ENCODE data around the gene ENPP3.

Gene ENPP3

DNA sequence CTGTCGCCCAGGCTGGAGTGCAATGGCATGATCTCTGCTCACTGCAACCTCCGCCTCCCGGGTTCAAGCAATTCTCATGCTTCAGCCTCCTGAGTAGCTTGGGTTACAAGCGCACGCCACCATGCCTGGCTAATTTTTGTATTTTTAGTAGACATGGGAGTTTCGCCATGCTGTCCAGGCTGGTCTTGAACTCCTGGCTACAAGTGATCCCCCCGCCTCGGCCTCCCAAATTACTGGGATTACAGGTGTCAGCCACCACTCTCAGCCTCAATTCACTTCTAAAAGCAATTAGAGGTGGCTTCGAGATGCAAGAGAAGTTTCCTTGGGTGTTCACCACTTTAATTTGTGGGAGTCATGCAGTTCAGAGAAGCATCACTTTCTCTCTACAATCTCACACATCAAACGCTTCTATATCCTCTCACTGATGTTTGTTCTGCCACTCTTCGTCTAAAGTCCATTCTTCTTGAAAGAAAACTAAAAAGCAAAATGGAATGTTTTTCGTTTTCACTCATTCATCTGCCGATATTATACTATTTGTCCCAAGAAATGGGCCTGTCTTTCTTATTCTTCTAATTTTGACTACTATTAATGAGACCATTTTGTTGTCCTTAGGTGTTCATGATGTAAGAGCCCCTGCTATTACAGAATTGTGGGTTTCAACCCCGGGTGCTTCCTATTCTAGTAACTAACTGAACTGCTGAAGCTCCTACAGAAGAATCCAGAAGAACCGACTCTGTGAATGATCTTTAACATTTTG, 132.5 kb downstream of the ENPP3 start:
- Histone ChIP-seq H3K79me2 (ENCODE audit: insufficient read depth, low read length) (no peaks in the 10 kb centered on the region), H2AFZ (ENCODE audit: low read depth, low read length, severe bottlenecking) (no peak overlapping the region), H3K4me2 (ENCODE audit: low read depth, low read length, poor library complexity, severe bottlenecking) (no peak overlapping the region), H3K27me3 (ENCODE audit: low read length) (no peaks in the 10 kb centered on the region), H3K4me3 (ENCODE audit: insufficient read depth, low read length, poor library complexity, severe bottlenecking) (no peak overlapping the region), H3K9ac (ENCODE audit: low read length) (no peak overlapping the region), H4K20me1 (ENCODE audit: low read depth, low read length) (no peaks in the 10 kb centered on the region), H3K36me3 (ENCODE audit: low read length) (no peaks in the 10 kb centered on the region), H3K9me3 (ENCODE audit: insufficient read depth, low read length) (no peaks in the 10 kb centered on the region), H3K27ac (ENCODE audit: low read depth, low read length) (no peak overlapping the region), H3K9me2 (replicated peaks; ENCODE audit: insufficient read depth, low read length) (no peaks in the 10 kb centered on the region), H3F3A (ENCODE audit: insufficient read depth) (no peaks in the 10 kb centered on the region)
- TF ChIP-seq, protein P1, sequence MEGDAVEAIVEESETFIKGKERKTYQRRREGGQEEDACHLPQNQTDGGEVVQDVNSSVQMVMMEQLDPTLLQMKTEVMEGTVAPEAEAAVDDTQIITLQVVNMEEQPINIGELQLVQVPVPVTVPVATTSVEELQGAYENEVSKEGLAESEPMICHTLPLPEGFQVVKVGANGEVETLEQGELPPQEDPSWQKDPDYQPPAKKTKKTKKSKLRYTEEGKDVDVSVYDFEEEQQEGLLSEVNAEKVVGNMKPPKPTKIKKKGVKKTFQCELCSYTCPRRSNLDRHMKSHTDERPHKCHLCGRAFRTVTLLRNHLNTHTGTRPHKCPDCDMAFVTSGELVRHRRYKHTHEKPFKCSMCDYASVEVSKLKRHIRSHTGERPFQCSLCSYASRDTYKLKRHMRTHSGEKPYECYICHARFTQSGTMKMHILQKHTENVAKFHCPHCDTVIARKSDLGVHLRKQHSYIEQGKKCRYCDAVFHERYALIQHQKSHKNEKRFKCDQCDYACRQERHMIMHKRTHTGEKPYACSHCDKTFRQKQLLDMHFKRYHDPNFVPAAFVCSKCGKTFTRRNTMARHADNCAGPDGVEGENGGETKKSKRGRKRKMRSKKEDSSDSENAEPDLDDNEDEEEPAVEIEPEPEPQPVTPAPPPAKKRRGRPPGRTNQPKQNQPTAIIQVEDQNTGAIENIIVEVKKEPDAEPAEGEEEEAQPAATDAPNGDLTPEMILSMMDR (IDR thresholded peaks at IDR 0.05; ENCODE audit: insufficient read depth, low read length, poor library complexity, severe bottlenecking), result no peak
- no peak for TF ChIP-seq EZH2phosphoT487 (conservative IDR thresholded peaks at IDR 0.05; ENCODE audit: low read length)

DNA sequence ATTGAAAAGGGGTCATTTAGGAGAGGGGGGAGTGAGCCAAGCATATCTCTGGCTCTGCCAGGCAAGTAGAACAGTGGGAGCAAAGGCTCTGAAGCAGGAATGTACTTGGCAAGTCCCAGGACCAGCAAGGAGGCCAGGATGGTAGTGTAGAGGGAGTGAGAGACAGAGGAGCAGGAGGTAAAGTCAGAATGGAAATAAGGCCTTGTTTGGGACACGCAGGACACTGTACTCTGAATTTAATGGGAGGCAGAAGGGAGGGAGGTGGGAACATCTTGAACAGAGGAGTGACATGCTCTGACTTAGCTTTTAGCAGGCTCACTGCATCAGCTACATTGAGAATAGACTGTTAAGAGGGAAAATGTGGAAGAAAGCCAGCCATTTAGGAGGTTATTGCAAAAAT, 133.7 kb downstream of the ENPP3 start:
- Histone ChIP-seq H3K79me2 (ENCODE audit: insufficient read depth, low read length) (no peaks in the 10 kb centered on the region), H3F3A (ENCODE audit: insufficient read depth) (no peaks in the 10 kb centered on the region), H3K27ac (ENCODE audit: low read depth, low read length) (no peak overlapping the region), H4K20me1 (ENCODE audit: low read depth, low read length) (no peaks in the 10 kb centered on the region), H3K9ac (ENCODE audit: low read length) (no peak overlapping the region), H3K9me2 (replicated peaks; ENCODE audit: insufficient read depth, low read length) (no peaks in the 10 kb centered on the region), H3K9me3 (ENCODE audit: insufficient read depth, low read length) (no peaks in the 10 kb centered on the region), H2AFZ (ENCODE audit: low read depth, low read length, severe bottlenecking) (no peak overlapping the region), H3K4me3 (ENCODE audit: insufficient read depth, low read length, poor library complexity, severe bottlenecking) (no peak overlapping the region), H3K36me3 (ENCODE audit: low read length) (no peaks in the 10 kb centered on the region), H3K4me2 (ENCODE audit: low read depth, low read length, poor library complexity, severe bottlenecking) (no peak overlapping the region), H3K27me3 (ENCODE audit: low read length) (no peaks in the 10 kb centered on the region)
- TF ChIP-seq, protein P1 (IDR thresholded peaks at IDR 0.05; ENCODE audit: insufficient read depth, low read length, poor library complexity, severe bottlenecking), result no peak
- TF ChIP-seq EZH2phosphoT487 (conservative IDR thresholded peaks at IDR 0.05; ENCODE audit: low read length), result no peak

DNA sequence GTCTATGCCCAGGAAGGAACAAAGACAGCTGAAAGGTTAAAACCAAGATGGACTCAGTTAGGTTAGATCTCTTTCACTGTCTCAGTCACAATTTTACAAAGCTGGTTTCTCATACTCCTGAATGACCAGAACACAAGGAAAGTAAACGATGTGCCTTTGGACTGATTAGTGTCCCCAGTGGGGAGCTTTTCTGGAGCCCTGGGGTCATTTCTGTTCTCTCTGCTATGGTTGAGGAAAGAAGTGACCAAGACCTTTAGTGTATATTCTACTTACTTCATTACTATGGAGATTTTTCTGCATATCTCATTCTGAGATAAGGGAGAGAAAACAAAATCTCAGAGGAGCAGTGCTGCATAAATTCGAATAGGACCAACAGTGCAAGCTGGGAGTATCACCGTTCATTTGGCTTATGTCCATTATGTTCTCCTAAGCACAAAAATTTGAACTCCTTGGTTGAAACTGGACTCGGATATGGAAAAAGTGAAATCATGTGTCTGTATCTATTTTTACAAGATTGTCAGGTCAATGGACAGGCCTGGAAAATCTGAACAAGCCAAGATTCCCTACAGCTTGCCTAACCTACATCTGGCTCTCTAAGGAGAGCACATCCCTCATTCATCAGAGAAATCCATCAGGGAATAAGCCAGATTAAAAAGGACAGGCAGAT, 136.3 kb downstream of the ENPP3 start:
- TF ChIP-seq EZH2phosphoT487 (conservative IDR thresholded peaks at IDR 0.05; ENCODE audit: low read length), result no peak
- TF ChIP-seq, protein P1 (IDR thresholded peaks at IDR 0.05; ENCODE audit: insufficient read depth, low read length, poor library complexity, severe bottlenecking), result no peak
- Histone ChIP-seq H3K9ac (ENCODE audit: low read length) (no peak overlapping the region), H3K27me3 (ENCODE audit: low read length) (no peaks in the 10 kb centered on the region), H3K9me2 (replicated peaks; ENCODE audit: insufficient read depth, low read length) (no peaks in the 10 kb centered on the region), H3F3A (ENCODE audit: insufficient read depth) (no peaks in the 10 kb centered on the region), H4K20me1 (ENCODE audit: low read depth, low read length) (no peaks in the 10 kb centered on the region), H3K27ac (ENCODE audit: low read depth, low read length) (no peak overlapping the region), H3K4me3 (ENCODE audit: insufficient read depth, low read length, poor library complexity, severe bottlenecking) (no peak overlapping the region), H3K4me2 (ENCODE audit: low read depth, low read length, poor library complexity, severe bottlenecking) (no peak overlapping the region), H3K9me3 (ENCODE audit: insufficient read depth, low read length) (no peaks in the 10 kb centered on the region), H3K79me2 (ENCODE audit: insufficient read depth, low read length) (no peaks in the 10 kb centered on the region), H2AFZ (ENCODE audit: low read depth, low read length, severe bottlenecking) (no peak overlapping the region), H3K36me3 (ENCODE audit: low read length) (no peaks in the 10 kb centered on the region)
